Uterus (tissue), 4 donors: Measurements from ENCODE around the gene TEX9. TPM values are rescaled to one million over a fixed set of nuclear protein-coding genes. Genes with fewer than 3 reads are reported as not detected.
"Not testable (repeated sequence)": the region's sequence is repeated elsewhere in the genome, so short reads cannot be mapped to it uniquely, and the experiment has no call there.

ENCODE experiments used
- DNase-seq, 2 donors: peaks; one replicate each; pipeline ENCODE4 v3.0.0-alpha.2; 2019 to 2020
- H3K27ac ChIP-seq, 2 donors: fragments of 200-600 bp; sonication (generic); 1 replicate in 1 of 2; 2 replicates in 1 of 2; pipeline ENCODE4 v1.5.1; 2016 to 2018
- H3K27me3 ChIP-seq, 2 donors: fragments of 200-600 bp; sonication (generic); one replicate each; pipeline ENCODE4 v1.5.1; 2018 to 2019; ENCODE audit warnings: control low read depth in 1 of 2
- H3K36me3 ChIP-seq, 2 donors: fragments of 200-600 bp; sonication (generic); one replicate each; pipeline ENCODE4 v1.5.1; 2019; ENCODE audit warnings: control low read depth in 1 of 2
- H3K4me1 ChIP-seq, 2 donors: fragments of 200-600 bp; sonication (generic); one replicate each; pipeline ENCODE4 v1.5.1; 2018 to 2019; ENCODE audit warnings: control low read depth in 1 of 2
- H3K4me3 ChIP-seq, 2 donors: fragments of 200-600 bp; sonication (generic); 1 replicate in 1 of 2; 2 replicates in 1 of 2; pipeline ENCODE4 v1.5.1; 2018 to 2019; ENCODE audit warnings: mild to moderate bottlenecking in 1 of 2
- H3K9me3 ChIP-seq, 2 donors: fragments of 200-600 bp; sonication (generic); one replicate each; pipeline ENCODE4 v1.5.1; 2019; ENCODE audit warnings: control low read depth in 1 of 2
- POLR2A ChIP-seq, 2 donors: fragments of 450-650 bp; IDR thresholded peaks; one replicate each; pipeline ENCODE4 v1.6.1; 2016; ENCODE audit warnings: antibody characterized with exemption in 2 of 2, mild to moderate bottlenecking in 1 of 2, moderate library complexity in 1 of 2
- intact Hi-C: fragments of 100-400 bp; cut with DNase I; formaldehyde crosslinking; loops from one replicate; pipeline ENCODE4 v1.15.1; 2023; ENCODE audit warnings: low total_unique reads
- total RNA-seq, 4 donors: library from RNA; depleted of rRNA in 3 of 4; stranded (reverse); fragments of >200 nt in 3 of 4; gene quantifications; one replicate each; pipeline versions ENCODE4 v1.1.0 to v1.2.4, GENCODE V29; 2014 to 2023
- TF ChIP-seq, protein P1 (sequence below), 4 experiments: fragments of 200-600 bp in 2 of 4; fragments of 450-650 bp in 2 of 4; sonication (generic) in 2 of 4; IDR thresholded peaks; one replicate each; pipeline ENCODE4 v1.5.1; 2016 to 2019; ENCODE audit warnings: antibody characterized with exemption in 4 of 4, mild to moderate bottlenecking in 2 of 4, moderate library complexity in 1 of 4
- donor health status: DM: yes; HTN: yes; CAD: no.

The TEX9 gene
- total RNA-seq, 4 donors from 2014 or later = 0.88 to 33.4 (median 12.7) TPM

- Histone ChIP-seq H3K27ac (no peak overlapping the region), H3K4me1 (no peaks in the 10 kb centered on the region), H3K4me3 (no peak overlapping the region), H3K36me3 (no peaks in the 10 kb centered on the region), H3K27me3 (no peaks in the 10 kb centered on the region), H3K9me3 (no peaks in the 10 kb centered on the region)
- DNase-seq = no peak
- intact Hi-C loops = no loop called here
- TF ChIP-seq, protein P1, sequence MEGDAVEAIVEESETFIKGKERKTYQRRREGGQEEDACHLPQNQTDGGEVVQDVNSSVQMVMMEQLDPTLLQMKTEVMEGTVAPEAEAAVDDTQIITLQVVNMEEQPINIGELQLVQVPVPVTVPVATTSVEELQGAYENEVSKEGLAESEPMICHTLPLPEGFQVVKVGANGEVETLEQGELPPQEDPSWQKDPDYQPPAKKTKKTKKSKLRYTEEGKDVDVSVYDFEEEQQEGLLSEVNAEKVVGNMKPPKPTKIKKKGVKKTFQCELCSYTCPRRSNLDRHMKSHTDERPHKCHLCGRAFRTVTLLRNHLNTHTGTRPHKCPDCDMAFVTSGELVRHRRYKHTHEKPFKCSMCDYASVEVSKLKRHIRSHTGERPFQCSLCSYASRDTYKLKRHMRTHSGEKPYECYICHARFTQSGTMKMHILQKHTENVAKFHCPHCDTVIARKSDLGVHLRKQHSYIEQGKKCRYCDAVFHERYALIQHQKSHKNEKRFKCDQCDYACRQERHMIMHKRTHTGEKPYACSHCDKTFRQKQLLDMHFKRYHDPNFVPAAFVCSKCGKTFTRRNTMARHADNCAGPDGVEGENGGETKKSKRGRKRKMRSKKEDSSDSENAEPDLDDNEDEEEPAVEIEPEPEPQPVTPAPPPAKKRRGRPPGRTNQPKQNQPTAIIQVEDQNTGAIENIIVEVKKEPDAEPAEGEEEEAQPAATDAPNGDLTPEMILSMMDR (IDR thresholded peaks at IDR 0.05) = no peak
- no peak for TF ChIP-seq POLR2A (IDR thresholded peaks at IDR 0.05)
Observed at GRCh38 chr15:56393277-56393676, 28.1 kb downstream of the TEX9 start.

- Histone ChIP-seq H3K36me3 (no peaks in the 10 kb centered on the region), H3K27ac (no peak overlapping the region), H3K27me3 (no peaks in the 10 kb centered on the region), H3K9me3 (no peaks in the 10 kb centered on the region), H3K4me3 (no peak overlapping the region), H3K4me1 (no peaks in the 10 kb centered on the region)
- TF ChIP-seq POLR2A (IDR thresholded peaks at IDR 0.05) = no peak
- TF ChIP-seq, protein P1 (IDR thresholded peaks at IDR 0.05) = no peak
- intact Hi-C loops = no loop called here
- DNase-seq = no peak
Observed at GRCh38 chr15:56394909-56395308, 29.7 kb downstream of the TEX9 start.

DNA sequence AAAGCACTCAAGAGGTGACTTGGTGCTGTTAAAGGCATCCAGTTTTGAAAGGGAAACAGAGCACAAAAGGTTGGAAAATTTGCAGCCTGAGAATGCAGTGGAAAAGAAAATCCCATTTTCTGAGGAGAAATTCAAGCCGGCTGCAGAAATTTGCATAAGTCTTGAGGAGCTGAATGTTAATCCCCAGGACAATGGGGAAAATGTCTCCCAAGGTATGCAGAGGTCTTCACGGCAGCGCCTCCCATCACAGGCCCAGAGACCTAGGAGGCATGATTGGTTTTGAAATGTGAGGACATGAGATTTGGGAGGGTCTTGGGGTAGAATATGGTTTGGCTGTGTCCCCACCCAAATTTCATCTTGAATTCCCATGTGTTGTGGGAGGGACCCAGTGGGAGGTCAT lies 32.1 kb downstream of the TEX9 start:
- H3K4me3 ChIP-seq, H3K4me1 ChIP-seq, H3K27me3 ChIP-seq, H3K27ac ChIP-seq, H3K36me3 ChIP-seq, intact Hi-C loops, DNase-seq, H3K9me3 ChIP-seq: not testable (repeated sequence)

GRCh38 chr15:56399209-56399608 lies 34.0 kb downstream of the TEX9 start:
- H3K9me3 ChIP-seq, intact Hi-C loops, H3K27ac ChIP-seq, H3K4me1 ChIP-seq, H3K36me3 ChIP-seq, H3K27me3 ChIP-seq, H3K4me3 ChIP-seq, DNase-seq: not testable (repeated sequence)

DNA sequence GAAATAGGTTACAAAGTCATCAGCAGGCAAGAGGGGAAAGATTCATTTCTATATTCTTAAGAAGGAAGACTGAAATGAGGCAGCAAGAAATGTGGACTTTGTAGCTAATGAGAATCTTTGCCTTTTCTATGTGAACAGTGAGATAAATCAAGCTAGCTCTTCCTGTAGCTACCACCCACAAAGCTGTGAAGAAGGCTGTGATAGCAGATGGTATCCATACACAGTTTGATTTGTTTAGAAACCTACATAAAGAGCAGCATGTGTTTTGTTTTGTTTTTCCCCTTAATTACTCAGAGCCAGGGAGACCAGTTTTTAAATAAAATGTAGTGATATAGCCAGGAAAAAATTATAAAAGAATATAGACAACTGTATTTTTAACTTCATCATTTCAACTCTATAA lies 45.5 kb downstream of the TEX9 start:
- no peak for DNase-seq
- Histone ChIP-seq H3K27me3 (no peaks in the 10 kb centered on the region), H3K9me3 (no peaks in the 10 kb centered on the region), H3K27ac (no peak overlapping the region), H3K36me3 (peaks cover 0 to 3% of the 10 kb centered on the region in 2 donors), H3K4me3 (no peak overlapping the region), H3K4me1 (no peaks in the 10 kb centered on the region)
- TF ChIP-seq, protein P1 (IDR thresholded peaks at IDR 0.05) = no peak
- TF ChIP-seq POLR2A (IDR thresholded peaks at IDR 0.05) = no peak
- intact Hi-C loops = no loop called here

GRCh38 chr15:56411122-56411749 lies 46.0 kb downstream of the TEX9 start:
- intact Hi-C loops = no loop called here
- H3K4me1 ChIP-seq = no peaks in the 10 kb centered on the region
- DNase-seq = no peak
- no peaks in the 10 kb centered on the region for H3K9me3 ChIP-seq
- no peak for TF ChIP-seq POLR2A (IDR thresholded peaks at IDR 0.05)
- TF ChIP-seq, protein P1 (IDR thresholded peaks at IDR 0.05) = no peak
- H3K27ac ChIP-seq = no peak overlapping the region
- no peak overlapping the region for H3K4me3 ChIP-seq
- no peaks in the 10 kb centered on the region for H3K36me3 ChIP-seq
- H3K27me3 ChIP-seq = no peaks in the 10 kb centered on the region

- not testable (repeated sequence) for H3K27ac ChIP-seq
Observed at GRCh38 chr15:56413114-56413733, 48.0 kb downstream of the TEX9 start.

More at GRCh38 chr15:56413114-56413733, 48.0 kb downstream of the TEX9 start:
- DNase-seq, intact Hi-C loops, H3K9me3 ChIP-seq, H3K4me1 ChIP-seq, H3K4me3 ChIP-seq, H3K27me3 ChIP-seq, H3K36me3 ChIP-seq: not testable (repeated sequence)
